PC-3 (cell line): ENCODE results near the gene FLT1.

Experiments
- CTCF ChIP-seq: fragments of 300-600 bp; sonication (generic); conservative IDR thresholded peaks from 2 replicates; pipeline ENCODE4 v1.5.1; 2017; ENCODE audit warnings: antibody characterized with exemption, low read depth, mild to moderate bottlenecking, low read length
- EZH2 ChIP-seq: fragments of 300-600 bp; sonication (generic); IDR thresholded peaks from one replicate; pipeline ENCODE4 v1.6.1; 2017; ENCODE audit warnings: antibody characterized with exemption, mild to moderate bottlenecking, low read length; ENCODE audit not compliant: unreplicated experiment
- EZH2phosphoT487 ChIP-seq: fragments of 300-600 bp; sonication (generic); IDR thresholded peaks from 2 replicates; pipeline ENCODE4 v1.6.1; 2018; ENCODE audit warnings: mild to moderate bottlenecking, antibody characterized with exemption, low read length, borderline replicate concordance

- TF ChIP-seq CTCF (no peak), EZH2 (no peak), EZH2phosphoT487 (no peak)
Measured at GRCh38 chr13:28429685-28430290, 65.1 kb downstream of the FLT1 start.
